GM21526 (cell line): ENCODE measurements around the gene NUP188.

Source experiments
- ATAC-seq: cut with Tn5 transposase; IDR thresholded peaks from one replicate; pipeline ENCODE4 v1.9.1; 2021; ENCODE audit warnings: moderate library complexity; ENCODE audit not compliant: unreplicated experiment, low FRiP score

Gene NUP188

GRCh38 chr9:128913048-128913900 lies 34.2 kb upstream of the NUP188 start:
- no peak for ATAC-seq

- ATAC-seq = no peak
Observed at GRCh38 chr9:128913995-128914772, 33.3 kb upstream of the NUP188 start.

- no peak for ATAC-seq
Observed at GRCh38 chr9:128916204-128916603, 31.3 kb upstream of the NUP188 start.

GRCh38 chr9:128916745-128917144 lies 30.8 kb upstream of the NUP188 start:
- ATAC-seq = no peak

GRCh38 chr9:128917151-128917849 lies 30.2 kb upstream of the NUP188 start:
- no peak for ATAC-seq

GRCh38 chr9:128918921-128919320 lies 28.6 kb upstream of the NUP188 start:
- ATAC-seq = no peak

- ATAC-seq = no peak
Observed at GRCh38 chr9:128919402-128920089, 28.0 kb upstream of the NUP188 start.

- no peak for ATAC-seq
Observed at GRCh38 chr9:128920381-128921058, 27.0 kb upstream of the NUP188 start, which contains the start of gene PHYHD1. PHYHD1 (plus strand) TSS chr9:128920982; CDS start chr9:128922324, 1,342 bp downstream.

GRCh38 chr9:128921881-128922763 lies 25.4 kb upstream of the NUP188 start:
- no peak for ATAC-seq

GRCh38 chr9:128923493-128923883 lies 24.0 kb upstream of the NUP188 start:
- ATAC-seq = no peak

- no peak for ATAC-seq
Observed at GRCh38 chr9:128927731-128928411, 19.6 kb upstream of the NUP188 start.

GRCh38 chr9:128928624-128929023 lies 18.9 kb upstream of the NUP188 start:
- no peak for ATAC-seq

- no peak for ATAC-seq
Observed at GRCh38 chr9:128929560-128929959, 17.9 kb upstream of the NUP188 start.

GRCh38 chr9:128933731-128934130 lies 13.8 kb upstream of the NUP188 start:
- no peak for ATAC-seq

- no peak for ATAC-seq
Observed at GRCh38 chr9:128936171-128936865, 11.2 kb upstream of the NUP188 start.

GRCh38 chr9:128937310-128938165 lies 10.0 kb upstream of the NUP188 start:
- no peak for ATAC-seq
